DMS53 (cell line): ENCODE results near the gene PERM1.
"Not testable (repeated sequence)": the region's sequence is repeated elsewhere in the genome, so short reads cannot be mapped to it uniquely, and the experiment has no call there.

Experiments
- DNase-seq: peaks from one replicate; lab custom pipeline; 2025; lab: John Stamatoyannopoulos, UW

PERM1 gene

GRCh38 chr1:978069-978834 is 3.6 kb downstream of the PERM1 start:
- peak; percentile 54 for DNase-seq

DNA sequence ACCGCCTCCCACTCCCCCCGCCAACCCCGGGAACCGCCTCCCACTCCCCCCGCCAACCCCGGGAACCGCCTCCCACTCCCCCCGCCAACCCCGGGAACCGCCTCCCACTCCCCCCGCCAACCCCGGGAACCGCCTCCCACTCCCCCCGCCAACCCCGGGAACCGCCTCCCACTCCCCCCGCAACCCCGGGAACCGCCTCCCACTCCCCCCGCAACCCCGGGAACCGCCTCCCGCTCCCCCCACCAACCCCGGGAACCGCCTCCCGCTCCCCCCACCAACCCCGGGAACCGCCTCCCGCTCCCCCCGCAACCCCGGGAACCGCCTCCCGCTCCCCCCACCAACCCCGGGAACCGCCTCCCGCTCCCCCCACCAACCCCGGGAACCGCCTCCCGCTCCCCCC is 5.1 kb downstream of the PERM1 start:
- DNase-seq: not testable (repeated sequence)

DNA sequence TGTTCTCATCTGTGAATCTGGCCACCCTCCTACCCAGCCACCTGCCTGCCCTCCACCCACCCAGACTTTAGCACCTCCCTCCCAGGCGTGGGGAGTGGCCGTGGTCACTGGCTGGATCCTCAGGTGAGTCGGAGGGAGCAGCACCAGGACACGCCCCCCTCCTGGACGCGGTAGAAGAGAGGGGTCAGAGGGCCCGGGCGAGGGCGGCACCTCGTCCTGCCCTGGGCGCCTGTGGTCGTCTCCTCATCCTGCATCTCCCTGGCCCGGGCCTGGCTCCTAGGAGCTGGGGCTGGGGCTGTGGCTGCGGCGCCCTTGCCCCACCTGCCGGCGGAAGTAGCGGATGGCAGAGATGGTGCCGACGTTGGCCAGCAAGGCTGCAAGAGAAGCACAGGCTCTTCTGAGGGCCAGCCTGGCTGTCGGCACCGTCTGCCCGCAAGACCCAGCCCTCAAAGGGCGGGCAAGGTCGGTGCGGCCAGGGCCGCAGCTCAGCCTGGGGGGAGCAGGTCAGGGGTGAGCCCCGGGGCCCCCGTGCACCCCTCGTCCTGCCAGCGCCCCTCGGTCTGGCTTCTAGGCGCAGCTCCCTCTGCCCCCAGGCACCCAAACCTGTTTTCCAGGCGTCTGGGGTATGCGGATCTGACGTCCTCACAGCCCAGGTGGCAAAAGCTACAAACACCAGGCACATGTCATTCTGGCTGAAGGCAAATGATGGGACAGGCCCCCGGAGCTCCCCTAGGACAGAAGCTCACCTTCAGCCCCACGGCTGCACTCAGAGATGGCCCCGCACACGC is 5.8 kb downstream of the PERM1 start:
- peak; percentile 92 for DNase-seq

GRCh38 chr1:975365-975764 is 6.5 kb downstream of the PERM1 start:
- no peak for DNase-seq

DNA sequence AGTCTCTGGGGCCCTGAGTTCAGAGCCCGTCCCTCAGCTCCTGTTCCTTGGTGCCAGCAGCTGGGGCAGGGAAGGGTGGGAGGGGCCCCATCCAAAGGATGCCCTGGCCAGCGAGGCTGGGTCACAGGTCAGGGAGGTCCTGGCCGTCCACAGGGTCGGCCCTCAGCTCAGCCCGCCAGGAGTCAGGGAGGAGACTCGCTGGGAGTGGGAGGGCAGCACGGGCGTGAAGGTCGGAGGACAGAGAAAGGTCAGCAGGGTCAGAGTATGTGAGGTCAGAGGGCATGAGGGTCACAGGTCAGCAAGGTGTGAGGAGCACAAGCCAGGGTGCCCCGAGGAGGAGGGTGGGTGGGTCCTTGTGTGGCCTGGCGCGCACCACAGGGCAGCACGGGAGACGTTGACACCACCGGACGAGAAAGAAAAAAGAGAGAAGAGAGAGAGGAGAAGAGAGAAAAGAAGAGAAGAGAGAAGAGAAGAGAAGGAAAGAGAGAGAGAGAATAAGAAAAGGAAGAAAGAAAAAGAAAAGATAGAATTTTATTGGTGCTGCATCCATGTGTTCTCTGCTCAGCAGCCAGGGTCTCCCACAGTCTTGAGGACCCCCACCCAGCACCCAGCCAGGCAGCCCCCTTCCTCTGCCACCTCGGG is 7.1 kb downstream of the PERM1 start:
- no peak for DNase-seq

GRCh38 chr1:974293-974640 is 7.6 kb downstream of the PERM1 start:
- DNase-seq: no peak

GRCh38 chr1:973459-974292 is 8.2 kb downstream of the PERM1 start:
- DNase-seq: no peak

GRCh38 chr1:972726-973458 is 9.0 kb downstream of the PERM1 start:
- no peak for DNase-seq

- no peak for DNase-seq
These were observed 10.0 kb downstream of the PERM1 start for GRCh38 chr1:971751-972506.

- DNase-seq: no peak
These were observed 10.7 kb downstream of the PERM1 start for GRCh38 chr1:970973-971730.

DNA sequence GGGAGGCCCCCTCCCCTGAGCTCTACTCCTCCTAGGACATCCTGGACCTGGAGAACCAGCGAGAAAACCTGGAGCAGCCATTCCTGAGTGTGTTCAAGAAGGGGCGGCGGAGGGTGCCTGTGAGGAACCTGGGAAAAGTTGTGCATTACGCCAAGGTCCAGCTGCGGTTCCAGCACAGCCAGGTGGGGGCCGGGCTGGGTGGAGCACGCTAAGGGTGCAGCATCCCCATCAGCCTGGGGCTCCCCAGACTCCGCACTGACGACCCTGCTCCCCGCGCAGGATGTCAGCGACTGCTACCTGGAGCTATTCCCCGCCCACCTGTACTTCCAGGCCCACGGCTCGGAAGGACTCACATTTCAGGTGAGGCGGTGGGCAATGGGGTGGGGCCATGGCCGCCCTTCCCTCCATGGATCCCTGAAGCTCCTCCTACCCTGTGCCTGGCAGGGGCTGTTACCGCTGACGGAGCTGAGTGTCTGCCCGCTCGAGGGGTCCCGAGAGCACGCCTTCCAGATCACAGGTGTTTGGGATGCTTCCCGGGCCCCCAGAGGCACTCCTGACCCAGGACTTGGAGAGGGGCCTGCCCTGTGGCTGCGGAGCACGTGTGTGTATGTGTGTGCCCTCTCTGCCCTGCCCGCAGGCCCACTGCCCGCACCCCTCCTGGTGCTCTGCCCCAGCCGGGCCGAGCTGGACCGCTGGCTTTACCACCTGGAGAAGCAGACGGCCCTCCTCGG is 11.5 kb downstream of the PERM1 start:
- no peak for DNase-seq

DNA sequence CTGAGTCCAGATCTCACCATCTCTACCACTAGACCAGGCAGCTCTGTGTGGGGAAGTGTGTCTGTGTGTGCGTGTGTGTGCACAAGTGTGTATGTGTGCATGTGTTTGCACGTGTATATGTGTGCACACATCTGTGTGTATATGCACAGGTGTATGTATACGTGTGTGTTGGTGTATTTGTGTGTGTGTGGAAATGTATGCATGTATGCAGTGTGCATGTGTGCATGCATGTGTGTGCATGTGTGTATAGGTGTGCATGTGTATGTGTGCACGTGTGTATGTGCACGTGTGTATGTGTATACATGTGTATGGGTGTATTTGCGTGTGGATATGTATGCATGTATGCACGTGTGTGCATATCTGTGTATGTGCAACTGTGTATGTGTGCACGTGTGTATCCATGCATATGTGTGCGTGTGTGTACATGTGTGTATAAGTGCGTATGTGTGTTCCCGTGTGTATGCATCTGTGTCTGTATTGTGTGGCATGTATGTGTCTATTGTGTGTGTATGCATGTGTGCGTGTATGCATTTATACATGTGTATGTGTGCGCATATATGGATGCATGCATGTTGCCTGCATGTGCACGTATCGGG is 12.5 kb downstream of the PERM1 start:
- no peak for DNase-seq

- DNase-seq: no peak
These were observed 14.2 kb downstream of the PERM1 start for GRCh38 chr1:967466-968343.

GRCh38 chr1:966704-967300 is 15.1 kb downstream of the PERM1 start:
- DNase-seq: peak; percentile 83

GRCh38 chr1:966135-966703 is 15.7 kb downstream of the PERM1 start, which contains the start of gene PLEKHN1:
Gene PLEKHN1, plus strand, starts transcription at chr1:966482. Its CDS starts 50 bp downstream, at chr1:966532.
- DNase-seq: peak; percentile 88

- DNase-seq: no peak
These were observed 16.3 kb downstream of the PERM1 start for GRCh38 chr1:965526-966134.
